COR-L47 (cell line): ENCODE results near the gene CD80.
"Not testable (repeated sequence)": the region's sequence is repeated elsewhere in the genome, so short reads cannot be mapped to it uniquely, and the experiment has no call there.

Experiments used
- DNase-seq: peaks from one replicate; lab custom pipeline; 2025; lab: John Stamatoyannopoulos, UW

The CD80 gene

GRCh38 chr3:119582178-119582577 lies 22.8 kb upstream of the CD80 start:
- DNase-seq: no peak

GRCh38 chr3:119580067-119580760 lies 20.8 kb upstream of the CD80 start:
- DNase-seq: no peak

- no peak for DNase-seq
Measured at GRCh38 chr3:119579366-119580066, 20.1 kb upstream of the CD80 start, which contains the start of gene ADPRH. ADPRH (plus strand) TSS chr3:119579492; CDS start chr3:119582170, 2,678 bp downstream.

GRCh38 chr3:119575507-119575906 lies 16.1 kb upstream of the CD80 start:
- no peak for DNase-seq

DNA sequence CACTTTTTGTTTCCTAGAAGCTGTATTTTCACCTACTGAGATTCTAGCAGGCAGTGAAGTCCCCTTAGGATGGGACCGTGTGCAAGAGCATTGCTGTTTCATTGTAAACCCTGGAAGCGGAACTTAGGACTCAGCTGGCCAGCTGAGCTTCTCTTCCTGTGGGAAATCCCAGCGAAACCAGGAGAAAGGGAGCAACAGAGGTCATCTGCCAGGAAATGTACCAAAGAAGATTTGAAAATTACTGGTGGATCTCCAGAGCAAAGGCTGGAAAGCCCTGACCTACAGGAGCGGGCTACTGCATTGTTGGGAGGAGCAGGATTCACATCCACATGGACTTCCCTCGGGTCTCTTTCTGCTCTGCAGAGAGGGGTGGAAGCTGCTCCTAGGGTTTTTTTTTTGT lies 12.3 kb upstream of the CD80 start:
- DNase-seq: no peak

DNA sequence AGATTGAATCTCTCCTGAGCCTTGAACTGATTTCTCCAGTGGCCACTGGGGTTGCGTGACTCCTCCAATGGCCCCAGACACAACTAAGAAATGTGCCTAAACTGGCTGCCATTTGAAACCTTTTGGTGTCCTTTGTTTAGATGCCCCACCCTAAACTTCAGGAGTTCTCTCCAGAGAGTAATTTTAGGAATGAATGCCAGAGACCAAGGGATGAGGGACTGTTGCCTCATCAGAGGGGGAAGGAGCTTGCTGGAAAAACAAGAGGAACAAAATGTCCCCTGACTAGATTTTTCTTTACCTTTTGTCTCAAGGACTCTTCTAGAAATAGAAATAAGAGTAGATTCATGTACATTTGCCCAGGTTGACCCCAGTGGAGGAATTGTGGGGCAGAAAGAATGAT lies 11.8 kb upstream of the CD80 start:
- no peak for DNase-seq

DNA sequence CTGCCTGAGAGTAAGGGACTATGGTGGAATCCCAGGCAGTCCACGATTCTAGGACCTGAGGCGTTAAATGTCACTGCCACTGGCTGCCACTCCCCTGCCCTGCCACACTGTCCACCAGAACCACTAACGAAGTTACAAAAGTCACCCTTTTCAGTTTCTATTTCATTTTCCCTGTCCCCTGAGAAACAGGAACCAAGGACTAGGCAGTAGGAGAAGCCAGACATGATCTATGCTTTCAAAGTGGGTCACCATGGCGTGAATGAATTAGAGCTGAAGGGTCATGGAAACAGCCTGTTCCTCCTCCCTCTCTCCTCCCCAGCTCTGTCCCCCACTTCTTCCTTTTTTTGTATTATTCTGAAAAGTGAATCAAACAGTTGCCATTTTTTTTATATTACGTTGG lies 10.8 kb upstream of the CD80 start:
- no peak for DNase-seq

GRCh38 chr3:119569156-119569555 lies 9.7 kb upstream of the CD80 start:
- DNase-seq: no peak

DNA sequence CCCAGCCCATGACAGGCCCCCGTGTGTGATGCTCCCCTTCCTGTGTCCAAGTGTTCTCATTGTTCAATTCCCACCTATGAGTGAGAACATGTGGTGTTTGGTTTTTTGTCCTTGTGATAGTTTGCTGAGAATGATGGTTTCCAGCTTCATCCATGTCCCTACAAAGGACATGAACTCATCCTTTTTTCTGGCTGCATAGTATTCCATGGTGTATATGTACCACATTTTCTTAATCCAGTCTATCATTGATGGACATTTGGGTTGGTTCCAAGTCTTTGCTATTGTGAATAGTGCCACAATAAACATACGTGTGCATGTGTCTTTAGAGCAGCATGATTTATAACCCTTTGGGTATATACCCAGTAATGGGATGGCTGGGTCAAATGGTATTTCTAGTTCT lies 3.9 kb upstream of the CD80 start:
- not testable (repeated sequence) for DNase-seq

GRCh38 chr3:119562307-119562961 lies 3.0 kb upstream of the CD80 start:
- no peak for DNase-seq

DNA sequence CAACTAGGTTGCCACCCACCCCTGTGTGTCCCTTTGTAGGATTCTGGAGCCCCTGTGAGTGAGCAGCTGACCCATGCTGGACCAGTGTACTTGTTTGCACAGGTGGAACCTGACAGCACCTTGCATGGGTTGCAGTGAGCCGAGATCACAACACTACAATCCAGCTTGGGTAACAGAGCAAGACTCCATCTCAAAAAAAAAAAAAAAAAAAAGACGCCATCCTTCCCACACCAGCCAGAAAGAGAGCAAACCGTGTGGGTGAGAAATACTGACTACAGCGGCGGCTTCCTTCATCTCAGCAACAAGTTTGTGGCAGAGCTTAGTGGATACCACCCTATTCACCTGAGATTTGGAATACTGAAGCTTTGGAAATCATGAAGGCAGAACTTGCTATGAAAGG lies 746 bp upstream of the CD80 start:
- DNase-seq: no peak

GRCh38 chr3:119558626-119559317 lies 642 bp downstream of the CD80 start:
- no peak for DNase-seq

- DNase-seq: no peak
Measured at GRCh38 chr3:119557877-119558269, 1.5 kb downstream of the CD80 start.

- no peak for DNase-seq
Measured at GRCh38 chr3:119557192-119557876, 2.1 kb downstream of the CD80 start.

DNA sequence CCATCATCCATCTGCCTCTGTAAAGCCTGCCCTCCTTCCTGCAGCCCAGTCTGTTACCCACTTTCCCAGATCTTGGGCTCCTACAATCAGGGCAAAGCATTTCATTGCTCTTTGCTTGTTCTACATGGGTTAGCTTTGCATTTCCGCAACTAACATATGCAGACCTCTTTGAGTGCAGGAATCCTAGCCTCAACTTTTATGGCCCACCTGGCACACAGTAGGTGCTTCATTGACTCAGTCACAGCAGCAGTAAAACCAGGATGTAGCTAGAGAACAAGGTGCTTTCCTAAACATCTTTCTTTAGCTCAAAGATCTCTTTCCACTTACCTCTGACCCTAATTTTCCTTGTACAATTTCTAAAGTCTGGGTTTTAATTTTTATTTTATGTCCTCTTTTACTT lies 3.5 kb downstream of the CD80 start:
- no peak for DNase-seq

DNA sequence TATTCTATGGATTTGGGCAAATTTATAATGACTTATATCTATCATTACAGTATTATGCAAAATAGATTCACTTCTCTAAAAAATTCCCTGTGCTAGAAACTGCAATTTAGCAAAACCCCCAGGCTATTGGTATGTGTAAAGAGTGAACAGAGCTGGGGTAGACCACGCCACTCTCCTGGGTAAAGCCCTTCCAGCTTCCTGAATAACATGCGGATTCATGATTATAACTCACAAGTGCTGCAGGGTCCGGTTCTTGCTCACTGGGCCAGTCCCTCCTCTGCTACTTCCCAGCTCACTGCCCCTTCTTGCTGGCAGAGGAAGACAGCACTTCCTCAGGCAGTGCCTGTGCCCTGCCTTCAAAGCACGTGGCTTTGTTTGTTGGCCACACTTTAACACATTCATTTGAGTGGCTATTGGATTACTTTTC lies 4.1 kb downstream of the CD80 start:
- DNase-seq: no peak

GRCh38 chr3:119553823-119554415 lies 5.5 kb downstream of the CD80 start:
- no peak for DNase-seq

DNA sequence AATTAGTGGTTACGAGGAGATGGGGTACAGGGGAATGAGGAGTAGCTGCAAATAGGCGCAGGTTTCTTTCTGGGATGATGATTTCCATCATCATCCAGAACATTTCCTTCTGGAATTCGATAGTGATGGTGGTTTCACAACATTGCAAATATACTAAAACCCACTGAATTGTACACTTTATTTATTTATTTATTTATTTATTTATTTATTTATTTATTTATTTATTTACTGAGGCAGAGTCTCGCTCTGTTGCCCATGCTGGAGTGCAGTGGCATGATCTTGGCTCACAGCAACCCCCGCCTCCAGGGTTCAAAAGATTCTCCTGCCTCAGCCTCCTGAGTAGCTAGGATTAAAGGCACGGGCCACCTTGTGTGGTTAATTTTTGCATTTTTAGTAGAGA lies 6.5 kb downstream of the CD80 start:
- DNase-seq: not testable (repeated sequence)

DNA sequence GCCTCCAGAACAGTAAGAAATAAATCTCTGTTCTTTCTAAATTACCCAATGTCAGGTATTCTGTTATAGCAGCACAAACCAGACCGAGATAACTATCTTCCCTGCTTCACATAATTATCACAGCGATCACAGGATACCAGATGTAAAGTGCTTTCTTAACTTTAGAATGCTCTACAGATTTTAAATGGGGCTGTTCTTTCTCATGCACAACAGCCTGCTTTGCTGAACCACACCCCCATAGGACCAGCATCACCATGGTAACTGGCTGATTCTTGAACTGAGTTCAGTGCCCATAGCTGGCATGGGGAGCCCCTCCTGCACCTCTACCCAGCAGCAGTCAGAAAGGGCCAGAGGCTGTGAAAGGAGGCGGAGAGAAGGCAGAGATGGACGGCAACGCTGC lies 7.8 kb downstream of the CD80 start:
- no peak for DNase-seq

DNA sequence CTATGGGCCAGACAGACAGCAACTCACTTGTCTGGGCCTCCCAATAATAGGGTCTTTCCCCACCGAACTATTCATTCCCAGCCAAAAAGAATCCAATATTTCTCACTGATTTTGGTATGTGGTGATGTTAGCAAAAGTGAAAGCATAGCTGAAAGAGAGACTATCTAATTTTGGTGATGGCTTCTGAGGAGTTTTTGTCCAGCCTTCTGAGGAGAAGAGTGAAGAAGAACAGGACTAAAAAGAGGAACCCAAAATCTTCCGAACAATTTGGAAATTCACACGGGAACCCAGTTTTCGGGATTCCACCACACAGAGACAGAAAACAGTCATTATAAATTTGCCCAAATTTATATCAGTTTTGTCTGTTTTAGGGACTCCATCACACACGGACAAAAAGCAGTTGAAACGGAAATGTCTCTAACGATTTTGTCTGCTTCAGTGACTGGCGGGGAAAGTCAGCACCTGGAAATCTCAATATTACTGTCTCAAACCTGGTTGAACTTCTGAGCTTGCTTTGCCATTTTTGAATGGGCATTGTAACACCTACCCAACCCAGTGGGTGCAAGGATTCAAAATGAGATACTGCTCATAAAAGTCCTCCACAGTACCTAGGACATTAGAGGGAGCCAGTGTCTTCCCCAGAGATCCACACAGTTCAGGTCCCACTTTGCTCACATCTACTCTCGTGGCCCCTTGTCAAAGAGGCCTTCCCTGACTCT lies 9.1 kb downstream of the CD80 start:
- DNase-seq: no peak

DNA sequence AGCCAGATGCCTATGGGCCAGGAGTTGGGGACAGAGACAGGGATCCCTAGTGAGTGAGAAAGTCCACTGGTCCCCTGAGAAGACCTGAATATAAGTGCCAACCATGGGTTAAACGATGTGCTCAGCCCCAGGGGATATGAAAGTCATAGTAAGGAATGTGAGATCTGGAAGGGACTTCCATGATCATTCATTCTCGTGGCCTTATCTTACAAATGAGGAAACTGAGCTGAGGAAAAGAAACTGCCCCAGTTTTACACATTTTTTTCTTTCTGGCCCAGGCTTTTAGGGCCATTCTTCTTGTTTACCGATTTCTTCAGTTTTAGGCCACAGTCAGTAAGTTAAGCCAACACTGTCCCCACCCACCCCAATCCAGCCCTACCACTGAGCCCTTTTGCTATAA lies 11.1 kb downstream of the CD80 start:
- no peak for DNase-seq
